Spleen (tissue), 11 donors: Measurements from ENCODE around the gene TEX10. TPM values are rescaled to one million over a fixed set of nuclear protein-coding genes. Genes with fewer than 3 reads are reported as not detected.

ENCODE experiments used
- DNase-seq: peaks from one replicate; pipeline ENCODE4 v3.0.0-alpha.2; 2020
- H3K27ac ChIP-seq, 8 donors: fragments of 200-600 bp; sonication (generic) in 7 of 8; 1 replicate in 4 of 8; 2 replicates in 4 of 8; pipeline versions ENCODE4 v1.5.0 to v1.8.0; 2016 to 2021; ENCODE audit warnings: inconsistent platforms in 4 of 8, mild to moderate bottlenecking in 4 of 8, moderate library complexity in 1 of 8
- H3K27me3 ChIP-seq, 7 donors: fragments of 200-600 bp; sonication (generic) in 6 of 7; replicated peaks in 1 of 7; 1 replicate in 4 of 7; 2 replicates in 3 of 7; pipeline versions ENCODE4 v1.5.0 to v1.8.0; 2016 to 2021; ENCODE audit warnings: inconsistent platforms in 3 of 7, mild to moderate bottlenecking in 1 of 7
- H3K36me3 ChIP-seq, 6 donors: fragments of 200-600 bp; sonication (generic) in 5 of 6; 1 replicate in 4 of 6; 2 replicates in 2 of 6; pipeline versions ENCODE4 v1.5.0 to v1.8.0; 2016 to 2021; ENCODE audit warnings: inconsistent platforms in 2 of 6
- H3K4me1 ChIP-seq, 6 donors: fragments of 200-600 bp; sonication (generic) in 5 of 6; 1 replicate in 3 of 6; 2 replicates in 3 of 6; pipeline versions ENCODE4 v1.5.0 to v1.8.0; 2016 to 2021; ENCODE audit warnings: inconsistent platforms in 3 of 6
- H3K4me3 ChIP-seq, 8 donors: fragments of 200-600 bp; sonication (generic) in 7 of 8; 1 replicate in 4 of 8; 2 replicates in 4 of 8; pipeline versions ENCODE4 v1.5.0 to v1.8.0; 2016 to 2021; ENCODE audit warnings: inconsistent platforms in 4 of 8, mild to moderate bottlenecking in 4 of 8, moderate library complexity in 2 of 8
- H3K9me3 ChIP-seq, 8 donors: fragments of 200-600 bp; sonication (generic) in 7 of 8; 1 replicate in 4 of 8; 2 replicates in 4 of 8; pipeline versions ENCODE4 v1.5.0 to v1.8.0; 2016 to 2021; ENCODE audit warnings: inconsistent platforms in 4 of 8
- CTCF ChIP-seq, 11 experiments: fragments of 200-600 bp in 7 of 11; fragments of 450-650 bp in 4 of 11; sonication (generic) in 4 of 11; IDR thresholded peaks in 8 of 11; conservative IDR thresholded peaks in 3 of 11; 1 replicate in 7 of 11; 2 replicates in 4 of 11; pipeline versions ENCODE4 v1.4.0 to v1.8.0; 2016 to 2021; ENCODE audit warnings: antibody characterized with exemption in 11 of 11, inconsistent platforms in 4 of 11, mild to moderate bottlenecking in 1 of 11
- POLR2A ChIP-seq, 3 donors: fragments of 450-650 bp; IDR thresholded peaks; one replicate each; pipeline ENCODE4 v1.5.1; 2017; ENCODE audit warnings: antibody characterized with exemption in 3 of 3, mild to moderate bottlenecking in 1 of 3
- POLR2AphosphoS5 ChIP-seq, 3 donors: sonication (generic); formaldehyde crosslinking; IDR thresholded peaks; one replicate each; pipeline ENCODE4 v1.5.1; 2017; ENCODE audit warnings: antibody characterized with exemption in 3 of 3
- WGBS, 5 donors: extraction: QIAGEN DNeasy Blood & Tissue Kit in 3 of 5; methylation state at CpG; one replicate each; pipeline versions ENCODE4 v1.1.5 to v1.1.7; 2013 to 2018; 5-methylcytosine and 5-hydroxymethylcytosine counted together
- intact Hi-C: fragments of 100-400 bp; cut with DNase I; formaldehyde crosslinking; loops from one replicate; pipeline ENCODE4 v1.15.0; 2023; ENCODE audit warnings: low total_unique reads
- polyA plus RNA-seq, 3 donors: library from polyadenylated mRNA; stranded (reverse); fragments of 200-250 nt; gene quantifications; one replicate each; pipeline ENCODE4 v1.2.1, GENCODE V29; 2013
- total RNA-seq, 7 donors: library from RNA; depleted of rRNA in 3 of 7; stranded (reverse); fragments of >200 nt in 3 of 7; fragmentation: NEBNext Ultra II Directional in 4 of 7; extraction: Animal tissue kit (Norgen Biotek cat#: 25700) in 4 of 7; gene quantifications; one replicate each; pipeline versions ENCODE4 v1.1.0 to v1.2.1, GENCODE V29; 2016 to 2021
- donor health status: healthy with polysubstance abuse.
- donor health status: DM: no; HTN: no; CAD: no; lungs with moderate emphysema.
- donor health status: DM: no; HTN: no; CAD: no.
- donor health status: Bipolar disorder and iron deficiency.
- donor health status: healthy.
- donor health status: DM: no; HTN: no; CAD: no.
- donor health status: DM: yes; HTN: yes; CAD: no.

The TEX10 gene
- total and polyA plus RNA-seq, 10 donors: 8.6 to 26.0 (median 17.0) TPM

GRCh38 chr9:100298378-100298777 lies 54.4 kb downstream of the TEX10 start:
- H3K36me3 ChIP-seq: peaks cover 0 to 100% (median 60%) of the 10 kb centered on the region in 6 donors
- intact Hi-C loops: no loop called here

GRCh38 chr9:100296407-100296806 lies 56.3 kb downstream of the TEX10 start:
- intact Hi-C loops: no loop called here

More at GRCh38 chr9:100298378-100298777, 54.4 kb downstream of the TEX10 start:
- no peak for TF ChIP-seq POLR2A (IDR thresholded peaks at IDR 0.05)
- no peak for TF ChIP-seq CTCF (IDR thresholded peaks at IDR 0.05 in 8 of 11, conservative IDR thresholded peaks at IDR 0.05 in 3 of 11)
- TF ChIP-seq POLR2AphosphoS5 (IDR thresholded peaks at IDR 0.05): no peak
- H3K9me3 ChIP-seq: no peaks in the 10 kb centered on the region
- no peak overlapping the region for H3K27ac ChIP-seq
- no peak overlapping the region for H3K4me3 ChIP-seq
- 70 to 99% (median 83%) methylated on average over 3 of the region's 3 CpGs for WGBS, 5 donors
- DNase-seq: no peak
- H3K4me1 ChIP-seq: no peaks in the 10 kb centered on the region
- no peaks in the 10 kb centered on the region for H3K27me3 ChIP-seq

DNA sequence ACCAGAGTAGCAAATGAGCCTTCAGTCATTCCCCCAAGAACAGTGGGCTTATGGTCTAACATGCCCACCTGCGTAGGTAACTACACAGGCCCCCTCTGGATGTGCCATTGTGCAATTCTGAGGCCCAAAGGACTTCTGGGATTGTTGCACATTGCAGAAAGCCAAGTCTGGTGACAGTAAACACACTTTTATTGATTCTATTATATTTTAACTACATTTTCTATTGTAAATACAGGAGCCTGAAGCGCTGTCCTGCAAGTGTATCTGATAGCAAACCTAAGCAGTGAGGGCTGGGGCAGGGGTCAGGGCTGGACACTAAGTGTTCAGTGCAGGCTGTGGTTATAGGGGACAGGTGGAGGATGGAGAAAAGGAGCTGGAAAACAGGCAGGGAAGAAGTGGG lies 57.5 kb downstream of the TEX10 start:
- Histone ChIP-seq H3K9me3 (no peaks in the 10 kb centered on the region), H3K4me3 (no peak overlapping the region), H3K27me3 (no peaks in the 10 kb centered on the region), H3K4me1 (no peaks in the 10 kb centered on the region), H3K27ac (no peak overlapping the region), H3K36me3 (peaks cover 3 to 100% (median 53%) of the 10 kb centered on the region in 6 donors)
- no peak for DNase-seq
- intact Hi-C loops: no loop called here
- 88 to 99% (median 93%) methylated on average over 2 of the region's 2 CpGs for WGBS, 5 donors
- no peak for TF ChIP-seq CTCF (IDR thresholded peaks at IDR 0.05 in 8 of 11, conservative IDR thresholded peaks at IDR 0.05 in 3 of 11)
- no peak for TF ChIP-seq POLR2AphosphoS5 (IDR thresholded peaks at IDR 0.05)
- no peak for TF ChIP-seq POLR2A (IDR thresholded peaks at IDR 0.05)

More at GRCh38 chr9:100296407-100296806, 56.3 kb downstream of the TEX10 start:
- H3K9me3 ChIP-seq: no peaks in the 10 kb centered on the region
- TF ChIP-seq POLR2A (IDR thresholded peaks at IDR 0.05) (no peak), POLR2AphosphoS5 (IDR thresholded peaks at IDR 0.05) (no peak), CTCF (IDR thresholded peaks at IDR 0.05 in 8 of 11, conservative IDR thresholded peaks at IDR 0.05 in 3 of 11) (no peak)
- no peak for DNase-seq
- peaks cover 0 to 100% (median 58%) of the 10 kb centered on the region in 6 donors for H3K36me3 ChIP-seq
- no peaks in the 10 kb centered on the region for H3K4me1 ChIP-seq
- H3K4me3 ChIP-seq: no peak overlapping the region
- H3K27me3 ChIP-seq: no peaks in the 10 kb centered on the region
- 84 to 95% (median 85%) methylated on average over 4 of the region's 4 CpGs for WGBS, 5 donors
- H3K27ac ChIP-seq: no peak overlapping the region

- 67 to 83% (median 75%) methylated on average over 6 of the region's 6 CpGs for WGBS, 5 donors
- Histone ChIP-seq H3K4me3 (no peak overlapping the region), H3K27me3 (no peaks in the 10 kb centered on the region), H3K27ac (no peak overlapping the region), H3K36me3 (peaks cover 3 to 100% (median 53%) of the 10 kb centered on the region in 6 donors), H3K4me1 (no peaks in the 10 kb centered on the region), H3K9me3 (no peaks in the 10 kb centered on the region)
- DNase-seq: no peak
- intact Hi-C loops: no loop called here
- no peak for TF ChIP-seq POLR2AphosphoS5 (IDR thresholded peaks at IDR 0.05)
- no peak for TF ChIP-seq CTCF (IDR thresholded peaks at IDR 0.05 in 8 of 11, conservative IDR thresholded peaks at IDR 0.05 in 3 of 11)
- TF ChIP-seq POLR2A (IDR thresholded peaks at IDR 0.05): no peak
Observed at GRCh38 chr9:100294806-100295205, 57.9 kb downstream of the TEX10 start.
